ENCODE data around the gene CFI.
A peak's percentile ranks its signal among the peaks of the same experiment; 100 is the strongest.

CFI gene

DNA sequence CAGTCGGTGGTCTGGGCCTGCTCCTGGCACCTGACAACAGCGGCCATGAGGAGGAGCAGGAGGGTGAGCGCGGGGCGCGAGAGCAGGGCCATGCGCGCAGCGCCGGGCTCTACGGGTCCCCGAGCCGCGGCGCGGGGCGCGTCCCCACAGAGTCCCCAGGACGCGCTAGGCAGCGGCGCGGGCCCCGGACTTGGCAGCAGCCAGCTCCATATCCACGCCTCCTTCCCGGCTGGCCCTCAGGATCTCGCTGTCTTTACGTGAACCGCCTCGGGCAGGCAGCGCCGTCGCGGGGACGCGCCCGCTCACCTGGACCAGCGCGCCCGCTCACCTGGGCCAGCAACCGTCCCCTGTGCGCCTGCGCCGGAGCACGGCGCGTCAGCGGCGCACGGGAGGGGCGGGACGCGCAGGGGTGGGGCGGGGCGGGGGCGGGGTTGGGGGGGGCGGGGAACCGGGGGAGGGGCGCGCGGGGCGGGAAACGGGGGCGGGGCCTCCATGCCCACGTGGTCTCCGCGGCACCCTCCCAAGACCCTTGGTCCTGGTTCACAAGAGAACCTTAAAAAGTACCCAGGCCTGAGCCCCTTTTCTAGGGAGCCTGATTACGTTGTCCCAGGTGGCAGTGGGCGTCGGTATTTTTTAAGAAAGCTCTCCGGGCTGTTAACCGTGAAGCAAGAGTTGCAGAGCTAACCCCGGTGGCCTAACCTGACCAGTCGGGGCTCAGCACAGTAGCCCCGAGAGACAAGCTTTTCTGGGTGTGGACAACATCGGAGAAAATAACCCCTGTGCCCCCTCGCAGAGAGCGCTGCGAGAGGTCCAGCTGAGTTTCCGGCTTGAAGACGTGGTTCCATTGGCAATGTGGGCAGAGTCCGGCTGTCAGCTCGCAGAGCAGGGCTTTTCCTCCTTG lies 71.8 kb downstream of the CFI start, which contains the start of gene PLA2G12A:
PLA2G12A (minus strand) TSS at position 353 of the 901 bp plus-strand sequence; CDS start at position 92, 261 bp downstream.
- TF ChIP-seq, protein P1, sequence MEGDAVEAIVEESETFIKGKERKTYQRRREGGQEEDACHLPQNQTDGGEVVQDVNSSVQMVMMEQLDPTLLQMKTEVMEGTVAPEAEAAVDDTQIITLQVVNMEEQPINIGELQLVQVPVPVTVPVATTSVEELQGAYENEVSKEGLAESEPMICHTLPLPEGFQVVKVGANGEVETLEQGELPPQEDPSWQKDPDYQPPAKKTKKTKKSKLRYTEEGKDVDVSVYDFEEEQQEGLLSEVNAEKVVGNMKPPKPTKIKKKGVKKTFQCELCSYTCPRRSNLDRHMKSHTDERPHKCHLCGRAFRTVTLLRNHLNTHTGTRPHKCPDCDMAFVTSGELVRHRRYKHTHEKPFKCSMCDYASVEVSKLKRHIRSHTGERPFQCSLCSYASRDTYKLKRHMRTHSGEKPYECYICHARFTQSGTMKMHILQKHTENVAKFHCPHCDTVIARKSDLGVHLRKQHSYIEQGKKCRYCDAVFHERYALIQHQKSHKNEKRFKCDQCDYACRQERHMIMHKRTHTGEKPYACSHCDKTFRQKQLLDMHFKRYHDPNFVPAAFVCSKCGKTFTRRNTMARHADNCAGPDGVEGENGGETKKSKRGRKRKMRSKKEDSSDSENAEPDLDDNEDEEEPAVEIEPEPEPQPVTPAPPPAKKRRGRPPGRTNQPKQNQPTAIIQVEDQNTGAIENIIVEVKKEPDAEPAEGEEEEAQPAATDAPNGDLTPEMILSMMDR (conservative IDR thresholded peaks at IDR 0.05): no peak
- H3K27ac ChIP-seq: peak within 1 kb of the TSS; percentile 85

DNA sequence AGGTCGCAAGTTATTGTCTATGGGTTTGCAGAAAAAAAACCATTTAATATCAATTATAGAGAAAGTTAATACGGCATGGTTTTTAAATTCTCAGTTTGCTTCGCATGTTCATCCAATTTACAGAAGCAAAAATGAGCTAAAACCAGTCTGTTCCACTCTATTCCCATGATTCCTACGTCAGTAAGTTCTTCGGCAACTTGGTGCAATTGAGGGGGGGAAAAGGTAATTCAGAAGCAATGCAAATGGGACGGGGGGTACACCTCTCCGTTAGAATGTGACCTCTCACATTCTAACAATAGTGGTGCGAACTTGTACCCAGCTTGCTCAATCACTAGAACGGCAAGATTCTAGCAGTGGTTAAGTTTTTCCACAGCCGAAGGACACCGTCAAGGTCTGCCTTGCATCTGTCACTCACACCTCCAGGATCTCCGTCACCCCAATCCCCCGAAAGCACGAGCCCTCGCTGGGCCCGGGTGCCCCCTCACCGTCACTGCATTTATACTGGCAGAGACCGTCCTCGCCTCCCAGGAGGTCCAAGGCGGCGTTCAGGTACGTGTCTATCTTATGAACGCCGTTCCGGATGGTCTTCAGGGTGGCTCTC lies 72.6 kb downstream of the CFI start:
- TF ChIP-seq, protein P1 (conservative IDR thresholded peaks at IDR 0.05): no peak
- peak overlapping the region; percentile 85 for H3K27ac ChIP-seq

DNA sequence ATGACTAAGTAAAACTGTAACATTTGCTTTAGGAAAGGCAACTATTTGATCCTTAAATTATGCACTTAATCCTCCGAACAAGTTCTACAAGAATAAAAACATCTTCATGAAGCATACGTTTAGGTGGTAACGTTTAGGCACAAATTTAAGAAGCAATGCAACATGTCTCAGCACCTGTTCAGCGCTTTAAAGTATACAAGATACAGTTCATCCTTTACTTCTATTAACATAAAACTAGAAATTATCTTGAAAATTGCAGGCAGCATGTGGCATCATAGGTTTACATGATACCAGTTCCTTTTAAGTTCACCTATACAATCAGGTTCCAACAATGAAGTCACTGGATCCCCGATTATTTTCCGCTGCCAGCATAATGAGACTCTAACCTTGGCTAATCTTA lies 73.4 kb downstream of the CFI start:
- H3K27ac ChIP-seq: peak overlapping the region; percentile 85
- TF ChIP-seq, protein P1 (conservative IDR thresholded peaks at IDR 0.05): no peak

DNA sequence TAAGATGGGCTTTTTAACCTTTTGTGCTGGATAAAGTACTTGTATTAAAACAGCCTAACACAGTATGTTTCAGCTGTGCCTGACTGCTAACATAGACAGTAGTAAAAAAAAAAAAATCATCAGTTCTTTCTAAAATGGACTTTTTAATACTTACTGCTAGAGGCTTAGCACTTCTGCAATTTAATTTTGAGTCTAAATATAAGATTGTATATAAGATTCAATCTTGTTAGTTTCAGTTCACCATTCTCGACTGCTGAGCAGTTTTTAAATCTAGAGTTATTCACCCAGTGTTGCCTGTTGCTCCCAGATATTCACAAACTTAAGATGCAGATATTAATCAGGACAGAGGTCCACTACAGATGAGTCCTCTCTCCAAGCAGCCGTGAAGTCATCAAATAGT lies 78.7 kb downstream of the CFI start:
- H3K27ac ChIP-seq: no peak overlapping the region

DNA sequence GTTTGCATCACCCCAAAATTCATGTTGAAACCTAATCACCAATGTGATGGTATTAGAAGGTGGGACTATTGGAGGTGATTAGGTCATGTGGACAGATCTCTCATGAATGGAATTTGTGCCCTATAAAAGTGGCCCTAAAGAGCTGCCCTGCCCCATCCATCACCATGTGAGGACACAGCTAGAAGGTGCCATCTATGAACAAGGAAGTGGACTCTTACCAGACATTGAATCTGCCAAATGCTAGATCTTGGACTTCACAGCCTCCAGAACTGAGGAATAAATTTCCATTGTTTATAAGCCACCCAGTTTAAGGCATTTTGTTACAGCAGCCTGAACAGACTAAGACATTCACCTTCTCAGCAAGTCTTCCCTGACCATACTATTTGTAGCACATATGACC lies 79.4 kb downstream of the CFI start:
- H3K27ac ChIP-seq: no peak overlapping the region
- TF ChIP-seq, protein P1 (conservative IDR thresholded peaks at IDR 0.05): no peak

More for the DNA sequence above, 78.7 kb downstream of the CFI start:
- TF ChIP-seq, protein P1 (conservative IDR thresholded peaks at IDR 0.05): no peak

DNA sequence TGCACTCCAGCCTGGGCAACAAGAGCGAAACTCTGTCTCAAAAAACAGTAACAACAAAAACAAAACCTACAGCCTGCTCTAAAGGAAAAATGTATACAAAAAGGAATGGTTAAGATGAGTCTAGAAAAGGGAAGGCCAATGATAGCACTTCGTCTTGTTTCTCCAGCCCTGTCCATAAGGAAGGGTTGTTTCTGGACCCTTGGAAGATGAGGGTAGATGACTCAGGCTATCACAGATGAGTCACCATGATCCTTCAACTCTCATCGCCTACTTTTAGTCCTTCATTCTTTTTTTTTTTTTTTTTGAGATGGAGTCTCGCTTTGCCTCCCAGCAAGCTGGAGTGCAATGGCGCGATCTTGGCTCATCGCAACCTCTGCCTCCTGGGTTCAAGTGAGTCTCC lies 80.8 kb downstream of the CFI start:
- TF ChIP-seq, protein P1 (conservative IDR thresholded peaks at IDR 0.05): no peak
- no peak overlapping the region for H3K27ac ChIP-seq

DNA sequence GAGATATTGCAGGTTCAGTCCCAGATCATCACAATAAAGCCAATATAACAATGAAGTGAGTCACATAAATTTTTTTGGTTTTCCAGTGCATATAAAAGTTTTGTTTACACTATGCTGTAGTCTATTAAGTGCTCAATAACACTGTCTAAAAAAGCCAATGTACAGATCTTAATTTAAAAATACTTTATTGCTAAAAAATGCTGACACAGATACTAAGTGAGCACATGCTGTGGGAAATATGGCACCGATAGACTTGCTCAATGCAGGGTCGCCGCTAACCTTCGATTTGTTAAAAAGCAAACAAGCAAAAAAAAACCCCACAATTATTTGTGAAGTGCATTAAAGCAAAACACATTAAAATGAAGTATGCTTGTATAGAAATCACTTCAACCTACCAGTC lies 82.2 kb downstream of the CFI start:
- TF ChIP-seq, protein P1 (conservative IDR thresholded peaks at IDR 0.05): no peak
- H3K27ac ChIP-seq: no peak overlapping the region

Measured in VCaP (cell line).